Nephron (organoid): ENCODE measurements around the gene TRHDE.

Experiments used
- H3K27ac Mint-ChIP-seq, 3 experiments: 2 replicates each; pipeline ENCODE4 v1.8.0; 2020; ENCODE audit warnings: mixed read lengths in 3 of 3, mild to moderate bottlenecking in 2 of 3, moderate library complexity in 1 of 3
- H3K27me3 Mint-ChIP-seq: 2 replicates; pipeline ENCODE4 v1.8.0; 2021; ENCODE audit warnings: low read depth, mild to moderate bottlenecking, moderate library complexity, mixed read lengths
- H3K36me3 Mint-ChIP-seq: 2 replicates; pipeline ENCODE4 v1.8.0; 2020; ENCODE audit warnings: low read depth, mixed read lengths
- H3K4me1 Mint-ChIP-seq: 2 replicates; pipeline ENCODE4 v1.8.0; 2020; ENCODE audit warnings: mixed read lengths
- H3K4me3 Mint-ChIP-seq, 3 experiments: 2 replicates each; pipeline ENCODE4 v1.8.0; 2020; ENCODE audit warnings: mild to moderate bottlenecking in 3 of 3, mixed read lengths in 3 of 3, moderate library complexity in 2 of 3
- H3K9me3 Mint-ChIP-seq: 2 replicates; pipeline ENCODE4 v1.8.0; 2020; ENCODE audit warnings: mixed read lengths
- TF ChIP-seq, protein P1 (sequence below), 3 experiments: fragments of 200-600 bp; sonication (generic); IDR thresholded peaks; one replicate each; pipeline ENCODE4 v1.5.0; 2021; ENCODE audit warnings: antibody characterized with exemption in 3 of 3; ENCODE audit not compliant: unreplicated experiment in 3 of 3

TRHDE gene

DNA sequence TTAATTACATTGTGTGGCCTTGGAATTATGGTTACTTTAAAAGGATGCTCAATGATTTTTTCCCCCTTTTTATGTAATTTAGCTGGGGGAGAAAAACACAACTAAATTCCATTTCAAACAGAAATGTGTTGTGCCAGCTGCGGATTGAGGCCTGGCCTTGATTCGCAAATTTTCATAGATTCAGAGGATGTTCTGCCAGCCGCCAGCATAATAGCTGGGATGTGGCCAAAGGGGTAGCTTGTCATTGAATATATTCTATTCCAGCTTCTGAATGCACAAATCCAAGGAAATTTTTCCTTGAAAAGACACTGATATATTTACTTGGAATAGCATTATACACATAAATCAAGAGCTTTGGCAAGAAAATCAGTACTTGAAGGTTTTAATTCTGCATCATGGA, 43.7 kb downstream of the TRHDE start:
- no peak overlapping the region for H3K4me3 Mint-ChIP-seq
- no peaks in the 10 kb centered on the region for H3K4me1 Mint-ChIP-seq
- TF ChIP-seq, protein P1, sequence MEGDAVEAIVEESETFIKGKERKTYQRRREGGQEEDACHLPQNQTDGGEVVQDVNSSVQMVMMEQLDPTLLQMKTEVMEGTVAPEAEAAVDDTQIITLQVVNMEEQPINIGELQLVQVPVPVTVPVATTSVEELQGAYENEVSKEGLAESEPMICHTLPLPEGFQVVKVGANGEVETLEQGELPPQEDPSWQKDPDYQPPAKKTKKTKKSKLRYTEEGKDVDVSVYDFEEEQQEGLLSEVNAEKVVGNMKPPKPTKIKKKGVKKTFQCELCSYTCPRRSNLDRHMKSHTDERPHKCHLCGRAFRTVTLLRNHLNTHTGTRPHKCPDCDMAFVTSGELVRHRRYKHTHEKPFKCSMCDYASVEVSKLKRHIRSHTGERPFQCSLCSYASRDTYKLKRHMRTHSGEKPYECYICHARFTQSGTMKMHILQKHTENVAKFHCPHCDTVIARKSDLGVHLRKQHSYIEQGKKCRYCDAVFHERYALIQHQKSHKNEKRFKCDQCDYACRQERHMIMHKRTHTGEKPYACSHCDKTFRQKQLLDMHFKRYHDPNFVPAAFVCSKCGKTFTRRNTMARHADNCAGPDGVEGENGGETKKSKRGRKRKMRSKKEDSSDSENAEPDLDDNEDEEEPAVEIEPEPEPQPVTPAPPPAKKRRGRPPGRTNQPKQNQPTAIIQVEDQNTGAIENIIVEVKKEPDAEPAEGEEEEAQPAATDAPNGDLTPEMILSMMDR (IDR thresholded peaks at IDR 0.05; ENCODE audit: unreplicated experiment in 3 of 3) = no peak
- H3K27me3 Mint-ChIP-seq = peaks cover 4% of the 10 kb centered on the region
- no peaks in the 10 kb centered on the region for H3K36me3 Mint-ChIP-seq
- no peaks in the 10 kb centered on the region for H3K9me3 Mint-ChIP-seq
- no peak overlapping the region for H3K27ac Mint-ChIP-seq

DNA sequence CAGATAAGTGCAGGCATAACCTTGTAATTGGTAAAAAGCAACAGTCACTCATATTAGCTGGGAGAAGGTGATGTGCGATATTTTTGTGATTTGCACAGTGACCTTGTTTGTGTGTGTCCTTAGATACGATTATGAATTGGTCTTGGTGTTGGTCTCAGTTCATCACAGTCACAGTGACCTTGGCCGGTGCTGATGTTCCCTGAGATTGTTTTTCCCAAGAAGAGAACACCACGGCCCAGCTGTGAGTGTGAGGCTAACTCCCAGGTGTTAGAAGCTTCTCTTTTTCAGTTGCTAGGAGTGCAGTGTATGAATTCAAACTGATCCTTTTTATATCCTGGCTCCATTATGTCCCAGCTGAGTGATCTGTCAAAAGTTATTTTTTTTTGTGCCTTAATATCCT, 46.2 kb downstream of the TRHDE start:
- TF ChIP-seq, protein P1 (IDR thresholded peaks at IDR 0.05; ENCODE audit: unreplicated experiment in 3 of 3) = no peak
- no peaks in the 10 kb centered on the region for H3K4me1 Mint-ChIP-seq
- no peak overlapping the region for H3K4me3 Mint-ChIP-seq
- H3K27me3 Mint-ChIP-seq = peaks cover 4% of the 10 kb centered on the region
- H3K27ac Mint-ChIP-seq = no peak overlapping the region
- H3K9me3 Mint-ChIP-seq = no peaks in the 10 kb centered on the region
- no peaks in the 10 kb centered on the region for H3K36me3 Mint-ChIP-seq

DNA sequence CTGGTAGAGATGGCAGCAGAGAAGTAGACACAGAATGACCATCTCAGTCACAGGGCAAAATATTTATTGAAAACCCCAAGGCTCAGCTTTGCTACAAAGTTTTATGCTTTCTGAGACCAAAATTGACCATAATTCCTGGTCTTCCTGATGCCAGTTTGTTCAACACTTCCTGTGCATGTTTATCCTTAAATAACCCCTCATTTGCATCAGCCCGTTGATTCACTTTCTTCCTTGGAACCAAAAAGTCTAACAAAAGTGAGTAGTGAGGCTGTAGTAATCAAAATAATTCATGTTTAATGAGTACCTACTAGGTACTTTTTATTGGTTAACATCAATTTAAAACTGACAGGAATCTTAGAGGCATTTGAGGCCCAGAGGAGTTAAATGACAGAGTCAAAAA, 51.7 kb downstream of the TRHDE start:
- no peaks in the 10 kb centered on the region for H3K36me3 Mint-ChIP-seq
- H3K4me1 Mint-ChIP-seq = no peaks in the 10 kb centered on the region
- H3K4me3 Mint-ChIP-seq = no peak overlapping the region
- TF ChIP-seq, protein P1 (IDR thresholded peaks at IDR 0.05; ENCODE audit: unreplicated experiment in 3 of 3) = no peak
- H3K27ac Mint-ChIP-seq = no peak overlapping the region
- no peaks in the 10 kb centered on the region for H3K27me3 Mint-ChIP-seq
- no peaks in the 10 kb centered on the region for H3K9me3 Mint-ChIP-seq

DNA sequence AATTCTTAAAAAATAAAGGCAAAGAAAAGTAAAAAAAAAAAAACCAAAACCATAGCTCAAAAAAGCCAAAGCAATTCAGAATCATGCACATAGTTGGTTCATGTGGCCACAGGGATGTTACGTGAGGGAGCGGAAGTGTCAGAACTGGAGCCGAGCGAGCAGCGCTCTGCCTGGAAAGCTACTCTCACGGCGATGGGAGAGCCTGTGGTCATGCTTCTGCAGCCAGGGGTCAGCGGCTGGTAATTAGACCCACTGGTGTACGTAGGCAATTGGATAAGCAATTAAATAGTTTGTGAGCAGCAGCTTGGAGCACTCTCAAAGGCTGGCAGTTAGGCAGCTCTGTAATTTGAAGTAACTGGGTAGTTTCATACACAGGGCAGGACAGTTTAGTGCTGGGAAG, 58.1 kb downstream of the TRHDE start:
- Mint-ChIP-seq H3K4me1 (peaks cover 13% of the 10 kb centered on the region), H3K9me3 (no peaks in the 10 kb centered on the region), H3K27me3 (no peaks in the 10 kb centered on the region), H3K36me3 (no peaks in the 10 kb centered on the region), H3K27ac (peak overlapping the region; percentile 17 to 79 (median 55)), H3K4me3 (peak overlapping the region in 2 of 3 experiments; percentile 44 to 47)
- TF ChIP-seq, protein P1 (IDR thresholded peaks at IDR 0.05; ENCODE audit: unreplicated experiment in 3 of 3) = no peak

DNA sequence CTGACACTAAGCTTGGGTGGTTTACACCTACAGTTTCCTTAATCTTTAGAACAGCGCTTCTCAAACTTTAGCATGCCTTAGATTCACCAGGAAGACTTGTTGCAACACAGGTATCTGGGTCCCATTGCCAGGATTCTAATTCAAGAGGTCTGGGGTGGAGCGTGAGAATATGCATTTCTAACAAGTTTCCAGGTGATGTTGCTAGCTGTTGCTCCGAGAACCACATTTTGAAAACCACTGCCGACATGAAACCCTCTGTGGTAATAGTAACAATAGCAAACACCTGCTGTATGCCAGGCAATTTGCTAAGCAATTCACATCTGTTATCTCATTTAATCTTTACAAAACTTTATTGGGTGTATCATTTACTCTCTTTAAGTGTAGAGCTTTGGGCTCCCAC, 58.6 kb downstream of the TRHDE start:
- H3K9me3 Mint-ChIP-seq = no peaks in the 10 kb centered on the region
- peaks cover 13% of the 10 kb centered on the region for H3K4me1 Mint-ChIP-seq
- H3K4me3 Mint-ChIP-seq = no peak overlapping the region
- TF ChIP-seq, protein P1 (IDR thresholded peaks at IDR 0.05; ENCODE audit: unreplicated experiment in 3 of 3) = no peak
- H3K27ac Mint-ChIP-seq = peak overlapping the region in 2 of 3 experiments; percentile 12 to 79
- H3K27me3 Mint-ChIP-seq = no peaks in the 10 kb centered on the region
- H3K36me3 Mint-ChIP-seq = no peaks in the 10 kb centered on the region

DNA sequence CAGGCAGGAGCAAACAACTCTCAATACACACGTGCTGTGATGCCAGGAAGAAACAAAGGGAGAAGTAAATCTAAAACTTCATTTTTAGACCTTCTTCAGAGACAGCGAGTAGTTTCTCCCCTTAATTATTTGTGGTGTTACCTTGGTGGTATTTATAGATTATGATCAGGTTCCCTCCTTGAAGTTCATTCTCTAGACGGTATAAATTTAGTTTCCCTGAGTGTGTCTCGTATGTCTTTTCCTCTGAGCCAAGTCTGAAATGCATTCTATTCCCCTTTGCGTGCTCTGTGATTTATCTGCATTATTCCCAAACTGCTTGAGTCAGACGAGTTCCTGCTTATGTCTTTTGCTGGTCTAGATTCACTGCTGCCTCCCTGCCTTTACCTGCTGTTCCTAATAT, 65.2 kb downstream of the TRHDE start:
- H3K4me1 Mint-ChIP-seq = peaks cover 6% of the 10 kb centered on the region
- no peak overlapping the region for H3K27ac Mint-ChIP-seq
- no peaks in the 10 kb centered on the region for H3K9me3 Mint-ChIP-seq
- no peaks in the 10 kb centered on the region for H3K36me3 Mint-ChIP-seq
- H3K27me3 Mint-ChIP-seq = peaks cover 3% of the 10 kb centered on the region
- no peak overlapping the region for H3K4me3 Mint-ChIP-seq
- TF ChIP-seq, protein P1 (IDR thresholded peaks at IDR 0.05; ENCODE audit: unreplicated experiment in 3 of 3) = no peak
